ENCODE results near the gene FAM200B.

Gene FAM200B

GRCh38 chr4:15681372-15682241, at the start of gene FAM200B:
Gene FAM200B, plus strand, starts transcription at chr4:15681827. Its CDS starts 5,151 bp downstream, at chr4:15686978.
- peak; percentile 98 to 99 for DNase-seq (ENCODE audit: low read depth in 2 of 2)

GRCh38 chr4:15636818-15637217, 44.8 kb upstream of the FAM200B start:
- no peak for DNase-seq (ENCODE audit: low read depth in 2 of 2)

GRCh38 chr4:15638418-15638817, 43.2 kb upstream of the FAM200B start:
- DNase-seq (ENCODE audit: low read depth in 2 of 2): no peak

- DNase-seq (ENCODE audit: low read depth in 2 of 2): no peak
Measured at GRCh38 chr4:15648600-15648999, 33.0 kb upstream of the FAM200B start.

GRCh38 chr4:15649914-15650545, 31.6 kb upstream of the FAM200B start:
- DNase-seq (ENCODE audit: low read depth in 2 of 2): peak; percentile 8 to 17

GRCh38 chr4:15651676-15652075, 30.0 kb upstream of the FAM200B start:
- DNase-seq (ENCODE audit: low read depth in 2 of 2): no peak

- DNase-seq (ENCODE audit: low read depth in 2 of 2): no peak
Measured at GRCh38 chr4:15652191-15652590, 29.4 kb upstream of the FAM200B start.

- DNase-seq (ENCODE audit: low read depth in 2 of 2): no peak
Measured at GRCh38 chr4:15652841-15653240, 28.8 kb upstream of the FAM200B start.

GRCh38 chr4:15653420-15653819, 28.2 kb upstream of the FAM200B start:
- DNase-seq (ENCODE audit: low read depth in 2 of 2): no peak

- no peak for DNase-seq (ENCODE audit: low read depth in 2 of 2)
Measured at GRCh38 chr4:15653864-15654592, 27.6 kb upstream of the FAM200B start.

GRCh38 chr4:15654593-15655222, 26.9 kb upstream of the FAM200B start:
- DNase-seq (ENCODE audit: low read depth in 2 of 2): peak; percentile 20 to 29

- peak; percentile 70 to 80 for DNase-seq (ENCODE audit: low read depth in 2 of 2)
Measured at GRCh38 chr4:15655223-15656037, 26.2 kb upstream of the FAM200B start, which contains the start of gene FBXL5. Gene FBXL5, minus strand, starts transcription at chr4:15655357. Its CDS starts 70 bp downstream, at chr4:15655287.

GRCh38 chr4:15656038-15656470, 25.6 kb upstream of the FAM200B start:
- no peak for DNase-seq (ENCODE audit: low read depth in 2 of 2)

GRCh38 chr4:15657366-15657765, 24.3 kb upstream of the FAM200B start:
- no peak for DNase-seq (ENCODE audit: low read depth in 2 of 2)

- no peak for DNase-seq (ENCODE audit: low read depth in 2 of 2)
Measured at GRCh38 chr4:15658136-15658770, 23.4 kb upstream of the FAM200B start.

- no peak for DNase-seq (ENCODE audit: low read depth in 2 of 2)
Measured at GRCh38 chr4:15658781-15659180, 22.8 kb upstream of the FAM200B start.

- no peak for DNase-seq (ENCODE audit: low read depth in 2 of 2)
Measured at GRCh38 chr4:15659768-15660570, 21.7 kb upstream of the FAM200B start.

GRCh38 chr4:15665753-15666365, 15.8 kb upstream of the FAM200B start:
- no peak for DNase-seq (ENCODE audit: low read depth in 2 of 2)

- DNase-seq (ENCODE audit: low read depth in 2 of 2): no peak
Measured at GRCh38 chr4:15667006-15667405, 14.6 kb upstream of the FAM200B start.

Measured in stimulated activated CD8-positive, alpha-beta memory T cell treated with anti-CD3 and anti-CD28 coated beads, Interleukin-2, amount 100 ng/mL, for 48 hours (primary cell).